ENCODE measurements around the gene PIK3R1.

GRCh38 chr5:68286612-68286912 lies 71.0 kb downstream of the PIK3R1 start:
- TF ChIP-seq, protein P1, sequence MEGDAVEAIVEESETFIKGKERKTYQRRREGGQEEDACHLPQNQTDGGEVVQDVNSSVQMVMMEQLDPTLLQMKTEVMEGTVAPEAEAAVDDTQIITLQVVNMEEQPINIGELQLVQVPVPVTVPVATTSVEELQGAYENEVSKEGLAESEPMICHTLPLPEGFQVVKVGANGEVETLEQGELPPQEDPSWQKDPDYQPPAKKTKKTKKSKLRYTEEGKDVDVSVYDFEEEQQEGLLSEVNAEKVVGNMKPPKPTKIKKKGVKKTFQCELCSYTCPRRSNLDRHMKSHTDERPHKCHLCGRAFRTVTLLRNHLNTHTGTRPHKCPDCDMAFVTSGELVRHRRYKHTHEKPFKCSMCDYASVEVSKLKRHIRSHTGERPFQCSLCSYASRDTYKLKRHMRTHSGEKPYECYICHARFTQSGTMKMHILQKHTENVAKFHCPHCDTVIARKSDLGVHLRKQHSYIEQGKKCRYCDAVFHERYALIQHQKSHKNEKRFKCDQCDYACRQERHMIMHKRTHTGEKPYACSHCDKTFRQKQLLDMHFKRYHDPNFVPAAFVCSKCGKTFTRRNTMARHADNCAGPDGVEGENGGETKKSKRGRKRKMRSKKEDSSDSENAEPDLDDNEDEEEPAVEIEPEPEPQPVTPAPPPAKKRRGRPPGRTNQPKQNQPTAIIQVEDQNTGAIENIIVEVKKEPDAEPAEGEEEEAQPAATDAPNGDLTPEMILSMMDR (IDR thresholded peaks at IDR 0.05), result peak in 1 of 7 experiments; percentile 2
- TF ChIP-seq POLR2A (IDR thresholded peaks at IDR 0.05), result no peak

Data from body of pancreas (tissue), 4 donors.